GM13976 (cell line): ENCODE measurements around the gene ARHGAP30.

Experiments used
- DNase-seq: peaks from one replicate; pipeline ENCODE4 v3.0.0; 2012; ENCODE audit warnings: low spot score
- CTCF ChIP-seq: IDR thresholded peaks from 2 replicates; pipeline ENCODE4 v1.5.1; 2012; ENCODE audit warnings: borderline replicate concordance, mild to moderate bottlenecking; ENCODE audit not compliant: insufficient read depth; ENCODE audit errors: extremely low read depth, missing control alignments, control extremely low read depth
- in situ Hi-C: fragments of 300-500 bp; cut with MboI; formaldehyde crosslinking; loops from one replicate; pipeline ENCODE4 v1.12.0; 2022; ENCODE audit warnings: low sequenced_read_pairs, mixed read lengths, inconsistent platforms; ENCODE audit not compliant: unreplicated experiment

The ARHGAP30 gene

GRCh38 chr1:161080441-161081405 is 11.0 kb upstream of the ARHGAP30 start:
- in situ Hi-C loops, result no loop called here
- no peak for DNase-seq
- no peak for TF ChIP-seq CTCF

GRCh38 chr1:161079436-161080110 is 9.9 kb upstream of the ARHGAP30 start:
- in situ Hi-C loops, result no loop called here
- DNase-seq, result no peak
- TF ChIP-seq CTCF, result no peak

- no peak for DNase-seq
- in situ Hi-C loops, result no loop called here
- no peak for TF ChIP-seq CTCF
Observed at GRCh38 chr1:161077426-161077825, 7.7 kb upstream of the ARHGAP30 start.

- TF ChIP-seq CTCF, result no peak
- no peak for DNase-seq
- in situ Hi-C loops, result no loop called here
Observed at GRCh38 chr1:161076410-161076809, 6.7 kb upstream of the ARHGAP30 start.

GRCh38 chr1:161074676-161075368 is 5.1 kb upstream of the ARHGAP30 start:
- no peak for DNase-seq
- no peak for TF ChIP-seq CTCF
- in situ Hi-C loops, result no loop called here

- in situ Hi-C loops, result no loop called here
- TF ChIP-seq CTCF, result no peak
- no peak for DNase-seq
Observed at GRCh38 chr1:161073474-161074121, 3.9 kb upstream of the ARHGAP30 start.
